Thyroid gland (tissue), 4 donors: ENCODE data around the gene SYNPO2.

Experiments used
- CTCF ChIP-seq, 6 experiments: fragments of 200-600 bp in 3 of 6; fragments of 450-650 bp in 3 of 6; sonication (generic) in 3 of 6; IDR thresholded peaks; one replicate each; pipeline ENCODE4 v1.5.1; 2016 to 2019; ENCODE audit warnings: antibody characterized with exemption in 6 of 6, mild to moderate bottlenecking in 2 of 6, inconsistent platforms in 1 of 6, moderate library complexity in 1 of 6
- POLR2A ChIP-seq, 2 donors: fragments of 450-650 bp; IDR thresholded peaks; one replicate each; pipeline ENCODE4 v1.6.1; 2017; ENCODE audit warnings: antibody characterized with exemption in 2 of 2, mild to moderate bottlenecking in 2 of 2, moderate library complexity in 1 of 2

GRCh38 chr4:119053997-119054396 lies 165.3 kb downstream of the SYNPO2 start:
- TF ChIP-seq CTCF (IDR thresholded peaks at IDR 0.05) (no peak), POLR2A (IDR thresholded peaks at IDR 0.05) (no peak)
